Measurements from ENCODE around the gene PRR35. TPM values are rescaled to one million over a fixed set of nuclear protein-coding genes. Genes with fewer than 3 reads are reported as not detected.

Gene PRR35
- total RNA-seq, 1 experiment from 2014 or later, result not detected

GRCh38 chr16:569445-570254, 9.5 kb downstream of the PRR35 start, which contains the start of gene PIGQ:
TSS of gene PIGQ (plus strand) at chr16:569968. CDS start at chr16:574075, 4,107 bp downstream.
- peak within 1 kb of the TSS; percentile 81 for H2AFZ ChIP-seq (ENCODE audit: low read length)
- H3K4me1 ChIP-seq (ENCODE audit: low read length), result peaks cover 37% of the 10 kb centered on the region
- H3K9ac ChIP-seq (ENCODE audit: low read length), result peak within 1 kb of the TSS; percentile 98

DNA sequence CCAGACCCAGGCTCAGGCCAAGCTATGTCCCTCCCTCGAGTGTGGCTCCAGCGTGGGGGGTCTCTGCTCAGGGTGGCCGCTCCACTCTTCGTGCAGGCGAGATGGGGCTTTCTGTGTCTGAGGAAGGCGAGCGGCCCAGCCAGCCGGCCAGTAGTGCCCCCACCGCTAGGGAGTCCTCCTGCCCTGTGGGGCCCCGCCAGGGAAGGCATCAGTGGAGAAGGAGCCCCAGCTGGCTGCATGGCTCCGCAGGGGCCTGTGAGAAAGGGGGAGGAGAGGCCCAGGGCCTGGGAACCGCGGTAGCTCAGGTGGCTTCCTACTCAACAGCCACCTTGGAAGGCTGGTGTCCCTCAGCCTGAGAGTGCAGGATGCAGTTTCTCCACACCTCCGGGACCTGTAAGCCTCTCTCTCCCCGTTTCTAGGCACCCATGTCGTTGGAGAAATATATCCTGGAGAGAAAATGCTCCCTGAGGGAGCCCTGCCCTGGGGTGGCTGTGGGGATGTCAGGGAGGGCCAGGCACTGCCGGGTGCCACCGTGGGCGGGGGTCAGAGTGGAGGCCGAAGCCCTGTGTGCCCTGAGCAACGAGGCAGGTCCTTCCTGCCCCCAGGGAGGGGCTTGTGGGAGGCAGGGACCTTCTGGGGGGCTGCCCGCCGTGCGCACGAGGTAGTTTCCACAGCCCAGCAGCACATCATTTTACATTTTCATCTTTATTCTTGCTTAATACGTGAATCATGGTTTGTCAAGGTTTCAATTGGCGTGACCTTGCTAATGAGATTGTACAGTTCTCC, 12.9 kb downstream of the PRR35 start:
- Histone ChIP-seq H3K9ac (ENCODE audit: low read length) (no peak overlapping the region), H3K27me3 (ENCODE audit: low read length) (no peaks in the 10 kb centered on the region), H3K36me3 (ENCODE audit: insufficient read depth, low read length) (no peaks in the 10 kb centered on the region), H3K79me2 (ENCODE audit: low read length) (peaks cover 23% of the 10 kb centered on the region), H4K20me1 (ENCODE audit: insufficient read depth, low read depth, low read length) (no peaks in the 10 kb centered on the region), H2AFZ (ENCODE audit: low read length) (no peak overlapping the region), H3K4me3 (ENCODE audit: low read length) (no peak overlapping the region), H3K9me3 (ENCODE audit: low read length) (no peaks in the 10 kb centered on the region), H3K4me2 (ENCODE audit: low read depth, low read length, poor library complexity, severe bottlenecking) (no peak overlapping the region), H3K9me2 (replicated peaks; ENCODE audit: insufficient read depth, low read length) (no peaks in the 10 kb centered on the region), H3K4me1 (ENCODE audit: low read length) (peaks cover 44% of the 10 kb centered on the region), H3K27ac (ENCODE audit: low read length) (no peak overlapping the region)
- no peak for DNase-seq

More at GRCh38 chr16:569445-570254, 9.5 kb downstream of the PRR35 start, which contains the start of gene PIGQ:
- Histone ChIP-seq H3K36me3 (ENCODE audit: insufficient read depth, low read length) (no peaks in the 10 kb centered on the region), H3K9me2 (replicated peaks; ENCODE audit: insufficient read depth, low read length) (no peaks in the 10 kb centered on the region), H4K20me1 (ENCODE audit: insufficient read depth, low read depth, low read length) (no peaks in the 10 kb centered on the region), H3K4me2 (ENCODE audit: low read depth, low read length, poor library complexity, severe bottlenecking) (peak within 1 kb of the TSS; percentile 99), H3K79me2 (ENCODE audit: low read length) (peaks cover 23% of the 10 kb centered on the region), H3K9me3 (ENCODE audit: low read length) (no peaks in the 10 kb centered on the region), H3K4me3 (ENCODE audit: low read length) (peak within 1 kb of the TSS; percentile 99), H3K27me3 (ENCODE audit: low read length) (no peaks in the 10 kb centered on the region), H3K27ac (ENCODE audit: low read length) (peak within 1 kb of the TSS; percentile 41)
- DNase-seq, result peak; percentile 88

DNA sequence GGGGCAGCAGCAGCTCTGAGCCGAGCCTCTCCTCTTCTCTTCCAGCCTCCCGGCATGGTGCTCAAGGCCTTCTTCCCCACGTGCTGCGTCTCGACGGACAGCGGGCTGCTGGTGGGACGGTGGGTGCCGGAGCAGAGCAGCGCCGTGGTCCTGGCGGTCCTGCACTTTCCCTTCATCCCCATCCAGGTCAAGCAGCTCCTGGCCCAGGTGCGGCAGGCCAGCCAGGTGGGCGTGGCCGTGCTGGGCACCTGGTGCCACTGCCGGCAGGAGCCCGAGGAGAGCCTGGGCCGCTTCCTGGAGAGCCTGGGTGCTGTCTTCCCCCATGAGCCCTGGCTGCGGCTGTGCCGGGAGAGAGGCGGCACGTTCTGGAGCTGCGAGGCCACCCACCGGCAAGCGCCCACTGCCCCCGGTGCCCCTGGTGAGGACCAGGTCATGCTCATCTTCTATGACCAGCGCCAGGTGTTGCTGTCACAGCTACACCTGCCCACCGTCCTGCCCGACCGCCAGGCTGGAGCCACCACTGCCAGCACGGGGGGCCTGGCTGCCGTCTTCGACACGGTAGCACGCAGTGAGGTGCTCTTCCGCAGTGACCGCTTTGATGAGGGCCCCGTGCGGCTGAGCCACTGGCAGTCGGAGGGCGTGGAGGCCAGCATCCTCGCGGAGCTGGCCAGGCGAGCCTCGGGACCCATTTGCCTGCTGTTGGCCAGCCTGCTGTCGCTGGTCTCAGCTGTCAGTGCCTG, 14.0 kb downstream of the PRR35 start:
- no peak for DNase-seq
- Histone ChIP-seq H3K9ac (ENCODE audit: low read length) (no peak overlapping the region), H3K9me3 (ENCODE audit: low read length) (no peaks in the 10 kb centered on the region), H3K27ac (ENCODE audit: low read length) (no peak overlapping the region), H2AFZ (ENCODE audit: low read length) (no peak overlapping the region), H3K27me3 (ENCODE audit: low read length) (no peaks in the 10 kb centered on the region), H3K4me1 (ENCODE audit: low read length) (peaks cover 40% of the 10 kb centered on the region), H3K36me3 (ENCODE audit: insufficient read depth, low read length) (no peaks in the 10 kb centered on the region), H3K79me2 (ENCODE audit: low read length) (peaks cover 22% of the 10 kb centered on the region), H3K4me3 (ENCODE audit: low read length) (no peak overlapping the region), H3K9me2 (replicated peaks; ENCODE audit: insufficient read depth, low read length) (no peaks in the 10 kb centered on the region), H4K20me1 (ENCODE audit: insufficient read depth, low read depth, low read length) (no peaks in the 10 kb centered on the region), H3K4me2 (ENCODE audit: low read depth, low read length, poor library complexity, severe bottlenecking) (no peak overlapping the region)

DNA sequence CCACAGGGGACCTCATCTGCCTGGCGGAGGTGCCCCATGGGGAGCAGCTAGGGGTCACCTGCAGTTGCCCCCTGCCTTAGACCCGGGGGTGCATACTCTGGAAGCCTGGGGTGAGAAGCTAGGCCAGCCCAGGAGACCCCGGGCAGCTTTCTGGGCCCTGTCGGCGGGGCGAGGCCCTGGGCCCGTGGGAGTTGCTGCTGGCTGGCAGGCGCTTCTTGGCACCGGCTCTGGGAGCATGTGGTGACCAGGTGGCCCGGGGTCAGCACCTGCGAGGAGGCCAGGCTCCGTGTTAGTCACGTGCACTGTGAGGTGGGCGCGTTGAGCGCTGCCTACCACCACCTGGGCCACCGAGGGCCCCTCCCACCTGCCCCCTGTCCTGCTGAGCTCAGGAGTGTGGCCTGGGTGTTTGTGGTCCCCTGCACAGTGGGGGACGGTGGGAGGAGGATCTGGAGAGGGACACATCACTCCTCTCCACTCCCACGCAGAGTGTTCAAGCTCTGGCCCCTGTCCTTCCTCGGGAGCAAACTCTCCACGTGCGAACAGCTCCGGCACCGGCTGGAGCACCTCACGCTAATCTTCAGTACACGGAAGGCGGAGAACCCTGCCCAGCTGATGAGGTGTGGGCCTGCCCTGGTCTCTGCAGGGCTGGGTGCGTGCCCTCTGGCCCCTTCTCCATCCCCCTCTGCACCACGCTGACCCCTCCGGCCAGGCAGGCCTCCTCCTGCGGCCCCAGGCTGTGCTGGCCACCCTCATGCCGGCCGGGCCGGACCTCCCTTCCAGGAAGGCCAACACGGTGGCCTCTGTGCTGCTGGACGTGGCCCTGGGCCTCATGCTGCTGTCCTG, 15.4 kb downstream of the PRR35 start:
- no peak overlapping the region; the same call in 1 of the 2 replicates for H3K4me3 ChIP-seq (ENCODE audit: low read length)
- no peak for DNase-seq
- no peak overlapping the region for H3K4me2 ChIP-seq (ENCODE audit: low read depth, low read length, poor library complexity, severe bottlenecking)
- no peaks in the 10 kb centered on the region for H3K9me2 ChIP-seq (replicated peaks; ENCODE audit: insufficient read depth, low read length)
- peak overlapping the region; percentile 86 for H3K27ac ChIP-seq (ENCODE audit: low read length)
- no peak overlapping the region for H2AFZ ChIP-seq (ENCODE audit: low read length)
- H3K79me2 ChIP-seq (ENCODE audit: low read length), result peaks cover 14% of the 10 kb centered on the region
- H4K20me1 ChIP-seq (ENCODE audit: insufficient read depth, low read depth, low read length), result no peaks in the 10 kb centered on the region
- H3K9me3 ChIP-seq (ENCODE audit: low read length), result no peaks in the 10 kb centered on the region
- H3K36me3 ChIP-seq (ENCODE audit: insufficient read depth, low read length), result no peaks in the 10 kb centered on the region
- H3K27me3 ChIP-seq (ENCODE audit: low read length), result no peaks in the 10 kb centered on the region
- H3K9ac ChIP-seq (ENCODE audit: low read length), result peak overlapping the region; percentile 65
- H3K4me1 ChIP-seq (ENCODE audit: low read length), result peaks cover 37% of the 10 kb centered on the region

DNA sequence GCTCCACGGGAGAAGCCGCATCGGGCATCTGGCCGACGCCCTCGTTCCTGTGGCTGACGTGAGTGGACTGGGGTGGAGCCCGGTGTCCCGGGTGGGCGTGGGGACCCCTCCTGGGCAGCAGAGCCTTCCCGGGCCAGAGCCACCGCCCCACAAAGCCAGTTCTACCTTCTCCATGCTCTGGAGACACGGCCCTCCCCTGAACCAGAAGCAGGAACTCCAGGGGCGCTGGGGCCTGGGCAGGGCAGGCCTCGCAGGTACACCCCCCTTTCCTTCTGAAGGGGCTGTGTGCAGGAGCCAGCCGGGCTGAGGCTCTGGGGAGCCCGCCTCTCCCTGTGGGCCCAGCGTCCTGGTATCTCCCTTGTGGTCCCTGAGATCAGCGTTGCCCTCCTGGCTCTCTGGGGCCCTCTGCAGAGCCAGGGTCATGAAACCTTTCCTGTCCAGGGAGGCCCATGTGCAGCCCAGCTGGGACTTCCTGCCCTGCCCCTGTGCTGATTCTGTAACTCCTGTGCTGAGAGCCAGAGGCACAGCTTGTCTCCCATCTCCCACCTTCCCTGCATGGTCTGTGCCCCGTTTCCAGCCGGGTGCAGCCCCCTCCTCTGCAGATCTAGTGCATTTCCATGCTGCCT, 16.1 kb downstream of the PRR35 start:
- no peak overlapping the region; the same call in 1 of the 2 replicates for H3K4me3 ChIP-seq (ENCODE audit: low read length)
- H3K27ac ChIP-seq (ENCODE audit: low read length), result peak overlapping the region; percentile 86
- H3K79me2 ChIP-seq (ENCODE audit: low read length), result peaks cover 9% of the 10 kb centered on the region
- peak overlapping the region; percentile 50 for H3K4me2 ChIP-seq (ENCODE audit: low read depth, low read length, poor library complexity, severe bottlenecking)
- H3K9ac ChIP-seq (ENCODE audit: low read length), result peak overlapping the region; percentile 65
- no peak for DNase-seq
- no peaks in the 10 kb centered on the region for H3K27me3 ChIP-seq (ENCODE audit: low read length)
- H3K36me3 ChIP-seq (ENCODE audit: insufficient read depth, low read length), result no peaks in the 10 kb centered on the region
- no peaks in the 10 kb centered on the region for H3K9me3 ChIP-seq (ENCODE audit: low read length)
- H4K20me1 ChIP-seq (ENCODE audit: insufficient read depth, low read depth, low read length), result no peaks in the 10 kb centered on the region
- no peak overlapping the region for H2AFZ ChIP-seq (ENCODE audit: low read length)
- H3K9me2 ChIP-seq (replicated peaks; ENCODE audit: insufficient read depth, low read length), result no peaks in the 10 kb centered on the region
- peaks cover 32% of the 10 kb centered on the region for H3K4me1 ChIP-seq (ENCODE audit: low read length)

GRCh38 chr16:576823-577201, 16.6 kb downstream of the PRR35 start:
- Histone ChIP-seq H3K4me3 (ENCODE audit: low read length) (no peak overlapping the region), H3K9me3 (ENCODE audit: low read length) (no peaks in the 10 kb centered on the region), H3K9ac (ENCODE audit: low read length) (peak overlapping the region; percentile 65), H3K27ac (ENCODE audit: low read length) (peak overlapping the region; percentile 86), H4K20me1 (ENCODE audit: insufficient read depth, low read depth, low read length) (no peaks in the 10 kb centered on the region), H3K27me3 (ENCODE audit: low read length) (no peaks in the 10 kb centered on the region), H3K79me2 (ENCODE audit: low read length) (peaks cover 5% of the 10 kb centered on the region), H3K4me1 (ENCODE audit: low read length) (peaks cover 32% of the 10 kb centered on the region), H2AFZ (ENCODE audit: low read length) (no peak overlapping the region), H3K9me2 (replicated peaks; ENCODE audit: insufficient read depth, low read length) (no peaks in the 10 kb centered on the region), H3K36me3 (ENCODE audit: insufficient read depth, low read length) (no peaks in the 10 kb centered on the region), H3K4me2 (ENCODE audit: low read depth, low read length, poor library complexity, severe bottlenecking) (peak overlapping the region; percentile 50)
- peak; percentile 52 for DNase-seq

DNA sequence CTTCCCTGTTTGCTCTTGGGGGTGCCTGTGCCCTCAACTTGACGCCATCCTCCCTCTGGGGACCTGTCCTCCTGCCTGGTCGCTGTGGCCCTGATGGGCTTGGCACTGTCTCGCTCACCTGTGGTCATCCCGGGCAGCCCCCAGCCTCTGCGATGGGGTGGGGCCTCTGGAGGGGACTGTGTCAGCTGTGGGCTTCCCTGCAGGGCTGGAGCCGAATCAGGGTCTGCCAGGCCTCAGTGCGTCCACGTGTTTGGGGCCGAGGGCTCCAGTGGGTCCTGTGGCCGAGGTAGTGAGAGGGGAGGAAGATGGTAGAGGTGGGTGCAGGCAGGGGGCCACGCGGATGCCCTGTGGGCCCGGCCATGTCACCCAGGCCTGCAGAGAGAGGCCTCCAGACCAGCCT, 17.6 kb downstream of the PRR35 start:
- H3K4me2 ChIP-seq (ENCODE audit: low read depth, low read length, poor library complexity, severe bottlenecking), result no peak overlapping the region
- H3K27ac ChIP-seq (ENCODE audit: low read length), result peak overlapping the region; percentile 86
- no peaks in the 10 kb centered on the region for H3K27me3 ChIP-seq (ENCODE audit: low read length)
- H4K20me1 ChIP-seq (ENCODE audit: insufficient read depth, low read depth, low read length), result no peaks in the 10 kb centered on the region
- no peaks in the 10 kb centered on the region for H3K9me2 ChIP-seq (replicated peaks; ENCODE audit: insufficient read depth, low read length)
- H3K9me3 ChIP-seq (ENCODE audit: low read length), result no peaks in the 10 kb centered on the region
- DNase-seq, result no peak
- 0 out of 2 replicates have a peak overlapping the region, but pooled peaks have one; percentile 41 for H3K9ac ChIP-seq (ENCODE audit: low read length)
- H3K36me3 ChIP-seq (ENCODE audit: insufficient read depth, low read length), result no peaks in the 10 kb centered on the region
- no peaks in the 10 kb centered on the region for H3K79me2 ChIP-seq (ENCODE audit: low read length)
- peaks cover 34% of the 10 kb centered on the region for H3K4me1 ChIP-seq (ENCODE audit: low read length)
- no peak overlapping the region for H2AFZ ChIP-seq (ENCODE audit: low read length)
- H3K4me3 ChIP-seq (ENCODE audit: low read length), result no peak overlapping the region
